ENCODE results near the gene TLE4.
"Not testable (repeated sequence)": the region's sequence is repeated elsewhere in the genome, so short reads cannot be mapped to it uniquely, and the experiment has no call there.

TLE4 gene

DNA sequence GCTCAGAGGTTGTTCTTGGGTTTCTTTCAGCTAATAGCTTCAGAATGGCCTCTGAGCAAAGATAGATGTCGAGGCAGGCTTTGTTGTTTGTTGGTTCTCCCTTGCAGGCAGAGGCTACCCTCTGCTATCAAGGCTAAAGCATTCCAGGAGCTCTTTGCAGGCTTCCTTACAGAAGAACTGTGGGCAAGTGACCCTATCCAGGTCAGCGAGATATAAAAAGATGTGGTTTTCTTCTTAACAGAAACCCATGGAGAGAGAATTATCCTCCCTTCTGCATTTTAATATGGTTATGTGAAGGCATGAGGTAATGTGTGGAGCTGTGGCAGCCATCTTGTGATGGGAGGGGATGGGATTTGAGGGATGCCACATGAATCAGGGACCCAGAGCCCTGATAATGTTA, 67.0 kb downstream of the TLE4 start:
- no peak for DNase-seq (ENCODE audit: low spot score)

DNA sequence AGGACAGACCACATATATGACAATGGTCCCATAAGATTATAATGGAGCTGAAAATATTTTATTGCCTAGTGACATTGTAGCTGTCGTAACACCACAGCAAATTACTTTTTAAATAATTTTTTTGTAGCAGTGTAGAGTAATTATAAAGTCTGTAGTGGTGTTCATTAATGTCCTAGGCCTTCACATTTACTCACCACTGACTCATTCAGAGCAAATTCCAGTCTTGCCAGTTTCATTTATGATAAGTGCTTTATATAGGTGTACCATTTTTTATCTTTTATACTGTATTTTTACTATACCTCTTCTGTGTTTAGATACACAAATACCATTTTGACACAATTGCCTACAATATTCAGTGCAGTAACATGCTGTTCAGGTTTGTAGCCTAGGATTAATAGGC, 67.6 kb downstream of the TLE4 start:
- no peak for DNase-seq (ENCODE audit: low spot score)

DNA sequence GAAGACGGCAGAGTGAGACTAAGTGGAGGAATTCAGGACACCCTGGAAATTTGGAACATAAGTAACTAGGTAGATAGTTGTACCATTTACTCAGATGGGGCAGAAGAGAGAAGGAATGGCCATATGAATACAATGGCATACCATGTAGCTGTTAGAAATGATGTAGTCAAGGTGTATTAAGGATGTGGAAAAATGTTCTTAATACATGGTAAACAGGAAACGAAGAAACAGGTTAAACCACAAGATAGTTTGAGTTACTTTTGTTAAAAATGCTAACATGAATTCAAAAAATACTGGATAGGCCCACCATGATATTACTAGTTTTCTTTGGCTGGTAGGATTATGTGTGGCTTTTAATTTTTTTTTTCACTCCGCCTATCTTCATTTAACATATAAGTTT, 68.3 kb downstream of the TLE4 start:
- not testable (repeated sequence) for DNase-seq (ENCODE audit: low spot score)

DNA sequence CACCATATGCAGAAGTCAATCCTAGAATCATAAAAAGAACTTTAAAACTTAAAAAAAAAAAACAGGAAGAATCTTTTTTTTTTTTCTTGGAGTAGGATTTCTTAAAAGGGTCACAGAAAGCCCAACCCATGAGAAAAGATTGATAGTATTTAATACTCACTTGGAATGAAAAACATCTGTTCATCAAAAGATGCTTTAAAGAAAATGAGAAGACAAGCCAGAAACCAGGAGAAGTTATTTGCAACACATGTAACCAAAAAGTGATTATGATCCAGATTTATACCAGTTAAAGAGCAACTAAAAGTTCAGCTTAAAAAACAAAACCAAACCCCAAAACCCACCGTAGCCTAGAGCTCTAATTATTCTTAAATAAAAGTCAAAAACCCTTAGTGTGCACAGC, 69.3 kb downstream of the TLE4 start:
- DNase-seq (ENCODE audit: low spot score): no peak

DNA sequence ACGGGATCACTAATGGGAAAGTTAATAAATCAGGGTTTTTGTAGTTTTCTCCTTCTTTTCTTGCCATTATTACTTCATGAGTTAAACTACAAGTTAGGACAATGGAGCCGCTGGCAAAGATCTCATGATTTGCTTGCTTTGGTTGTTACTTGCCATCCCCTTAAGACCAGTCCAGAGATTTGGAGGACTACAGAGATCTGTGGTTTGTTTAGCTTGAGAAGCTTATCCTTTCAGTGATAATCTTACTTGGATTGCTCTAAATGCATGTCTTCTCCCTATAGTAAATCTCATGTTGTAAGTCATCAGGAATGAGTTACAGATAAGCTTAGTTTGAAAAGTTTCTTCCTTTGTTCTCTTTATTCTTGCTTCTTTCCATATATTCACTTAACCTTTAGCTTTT, 70.9 kb downstream of the TLE4 start:
- no peak for DNase-seq (ENCODE audit: low spot score)

DNA sequence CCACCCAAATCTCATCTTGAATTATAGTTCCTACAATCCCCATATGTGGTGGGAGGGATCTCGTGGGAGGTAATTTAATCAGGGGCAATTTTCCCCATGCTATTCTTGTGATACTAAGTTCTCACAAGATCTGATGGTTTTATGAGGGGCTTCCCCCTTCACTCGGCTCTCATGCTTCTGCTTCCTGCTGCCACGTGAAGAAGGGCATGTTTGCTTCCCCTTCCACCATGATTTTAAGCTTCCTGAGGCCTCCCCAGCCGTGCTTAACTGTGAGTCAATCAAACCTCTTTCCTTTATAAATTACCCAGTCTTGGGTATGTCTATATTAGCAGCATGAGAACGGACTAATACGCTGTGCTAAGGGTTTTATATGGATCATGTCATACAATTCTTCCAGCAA, 72.3 kb downstream of the TLE4 start:
- no peak for DNase-seq (ENCODE audit: low spot score)

DNA sequence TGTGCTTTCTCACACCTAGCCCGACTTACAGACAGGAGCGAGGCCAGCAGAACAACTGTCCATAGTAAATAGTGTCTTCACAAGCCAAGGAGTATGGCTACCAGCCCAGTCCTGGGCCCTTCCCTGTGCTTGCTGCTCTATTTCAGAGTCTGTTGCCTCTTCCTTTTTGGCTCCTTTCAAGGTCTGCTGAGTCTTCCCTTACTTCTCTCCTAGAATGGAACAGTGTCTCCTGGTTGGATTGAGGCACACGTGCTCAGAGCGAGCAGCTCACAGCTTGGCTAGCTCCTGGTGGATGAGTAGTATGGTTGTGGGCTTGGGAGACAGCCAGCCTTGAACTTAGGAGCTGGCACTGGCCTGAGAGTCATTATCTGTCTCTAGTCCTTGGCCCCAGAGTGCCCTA, 72.8 kb downstream of the TLE4 start:
- DNase-seq (ENCODE audit: low spot score): no peak

DNA sequence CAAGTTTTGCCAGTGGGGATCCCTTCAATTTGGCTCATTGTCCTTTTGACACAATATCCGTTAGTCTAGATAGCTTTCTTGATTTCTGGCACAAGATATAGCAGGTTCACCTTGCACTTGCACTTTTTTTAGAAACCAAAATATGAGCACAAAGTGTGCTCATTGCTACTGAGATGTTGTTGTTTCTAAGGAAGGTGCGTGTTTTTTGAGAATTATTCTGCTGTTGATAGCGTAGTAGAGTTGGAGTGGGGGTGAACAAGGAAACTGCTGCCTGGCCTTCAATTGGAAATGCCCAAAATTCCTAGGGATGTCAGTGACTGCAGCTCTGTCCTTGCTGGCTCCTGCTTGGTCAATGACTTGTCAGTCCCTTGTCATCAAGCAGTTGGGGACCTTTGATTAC, 73.3 kb downstream of the TLE4 start:
- no peak for DNase-seq (ENCODE audit: low spot score)

DNA sequence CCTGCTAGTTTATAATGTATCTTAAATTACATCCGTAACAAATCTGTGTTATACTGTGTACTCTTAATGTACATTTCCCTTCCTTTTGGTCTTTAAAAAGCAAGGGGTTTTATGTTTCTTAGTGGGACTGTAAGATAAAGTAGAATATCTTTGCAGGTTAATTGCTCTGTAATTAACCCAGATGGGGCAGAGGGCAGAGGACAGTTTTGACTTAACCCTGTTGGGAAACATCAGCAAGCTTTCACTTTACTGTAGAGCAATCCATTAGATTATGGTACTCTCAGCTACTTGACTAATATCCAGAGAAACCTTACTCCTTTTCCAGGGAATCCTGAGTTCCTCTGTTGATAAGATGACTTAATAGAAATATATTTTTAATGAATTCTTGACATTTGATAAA, 74.3 kb downstream of the TLE4 start:
- no peak for DNase-seq (ENCODE audit: low spot score)

DNA sequence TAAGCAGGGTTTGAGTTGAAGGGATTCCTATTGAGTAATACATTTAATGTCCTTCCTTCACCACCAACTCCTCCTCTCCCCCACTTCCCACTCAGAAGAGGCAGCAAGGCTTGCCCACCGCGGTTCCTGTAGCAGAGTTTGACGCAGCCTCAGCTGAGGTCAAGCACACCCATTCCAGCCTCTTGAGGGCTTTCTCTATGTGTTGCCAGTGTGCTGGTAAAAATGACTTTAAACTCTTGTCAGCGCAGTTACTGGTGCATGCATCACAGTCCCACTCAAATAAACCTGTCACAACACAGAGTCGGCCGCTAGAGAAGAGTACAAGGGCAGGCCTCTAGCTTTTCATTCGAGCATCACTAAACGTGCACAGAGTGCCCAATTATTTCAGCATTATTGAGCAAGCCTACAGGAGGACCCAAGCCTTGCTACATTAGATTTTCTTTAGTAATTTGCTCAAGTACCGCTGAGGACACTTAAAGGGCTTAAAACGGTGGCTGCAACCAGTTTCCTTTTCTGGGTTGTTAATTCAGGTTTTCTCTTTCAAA, 79.6 kb downstream of the TLE4 start:
- DNase-seq (ENCODE audit: low spot score): no peak

DNA sequence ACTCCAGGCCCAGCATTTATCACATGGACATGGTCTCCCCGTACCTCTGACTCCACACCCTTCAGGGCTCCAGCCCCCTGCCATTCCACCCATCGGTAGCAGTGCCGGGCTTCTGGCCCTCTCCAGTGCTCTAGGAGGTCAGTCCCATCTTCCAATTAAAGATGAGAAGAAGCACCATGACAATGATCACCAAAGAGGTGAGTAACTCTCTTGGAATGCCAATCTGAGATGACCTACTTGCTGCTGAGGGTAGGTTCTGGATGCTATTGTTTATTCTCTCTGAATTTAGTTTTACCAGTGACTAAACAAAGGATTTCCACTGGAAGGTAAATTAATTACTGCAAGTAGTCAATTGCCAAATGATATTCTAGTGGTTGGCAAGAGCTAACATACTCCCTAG, 80.8 kb downstream of the TLE4 start:
- no peak for DNase-seq (ENCODE audit: low spot score)

DNA sequence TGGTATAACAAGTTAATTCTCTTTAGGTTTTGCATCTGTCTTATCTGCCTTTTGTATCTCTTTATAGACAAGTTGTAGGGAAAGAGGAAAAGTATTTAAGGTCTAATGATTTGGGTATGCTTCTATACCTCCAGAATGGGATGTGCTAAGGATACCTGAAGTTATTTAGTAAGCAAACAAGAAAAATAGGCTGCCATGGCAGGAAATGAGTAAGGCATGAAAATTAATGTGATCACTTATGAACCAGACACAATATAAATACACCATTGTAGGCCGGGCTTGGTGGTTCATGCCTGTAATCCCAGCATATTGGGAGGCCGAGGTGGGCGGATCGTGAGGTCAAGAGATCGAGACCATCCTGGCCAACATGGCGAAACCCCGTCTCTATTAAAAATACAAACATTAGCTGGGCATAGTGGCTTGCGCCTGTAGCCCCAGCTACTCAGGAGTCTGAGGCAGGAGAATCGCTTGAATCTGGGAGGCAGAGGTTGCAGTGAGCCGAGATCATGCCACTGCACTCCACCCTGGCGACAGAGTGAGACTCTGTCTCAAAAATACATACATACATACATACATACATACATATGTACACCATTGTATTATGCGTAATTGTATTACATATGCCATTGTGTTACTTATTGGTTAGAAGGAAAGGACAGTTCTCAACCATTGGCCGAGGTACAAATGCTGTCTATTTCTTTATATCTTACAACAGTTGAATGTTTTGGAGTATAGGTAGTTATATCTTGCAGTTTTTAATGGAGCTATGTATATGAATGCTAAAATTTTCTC, 83.0 kb downstream of the TLE4 start:
- DNase-seq (ENCODE audit: low spot score): not testable (repeated sequence)

DNA sequence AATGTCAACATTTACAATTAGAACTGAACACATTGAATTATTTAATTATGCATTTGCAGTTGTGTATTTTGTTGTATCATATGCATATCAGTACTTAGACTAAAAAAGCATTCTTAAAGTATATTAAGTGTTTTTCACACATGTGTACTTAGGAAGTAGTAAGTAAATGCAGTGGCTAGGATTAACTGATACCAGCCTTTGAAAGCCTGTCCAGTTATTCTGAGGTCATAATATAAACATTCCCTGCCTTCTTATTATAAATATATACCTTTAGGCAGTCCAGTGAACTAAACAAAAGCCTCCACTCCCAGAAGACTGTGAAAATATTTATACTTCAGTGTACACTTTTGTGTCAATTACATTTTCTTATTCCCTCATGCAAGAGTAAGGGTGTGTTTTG, 83.8 kb downstream of the TLE4 start:
- DNase-seq (ENCODE audit: low spot score): no peak

DNA sequence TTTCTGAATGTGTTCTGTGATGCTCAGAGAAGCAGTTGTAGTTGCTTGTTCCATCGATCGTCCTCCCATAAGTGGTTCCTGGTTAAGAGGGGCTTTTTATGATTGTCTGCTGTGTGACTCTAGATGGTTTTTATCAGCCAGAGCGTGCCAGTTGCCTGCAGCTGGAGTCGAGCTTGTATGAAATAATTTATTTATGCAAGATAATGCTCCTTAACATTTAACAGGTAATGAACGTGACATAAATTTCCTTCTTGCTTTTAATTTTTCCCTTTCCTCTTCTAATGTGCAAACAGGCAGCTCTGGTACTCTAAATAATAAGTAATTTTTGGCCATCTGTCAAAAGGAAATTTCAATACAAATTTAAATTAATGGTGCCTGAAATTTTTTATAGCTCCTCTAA, 84.4 kb downstream of the TLE4 start:
- no peak for DNase-seq (ENCODE audit: low spot score)

DNA sequence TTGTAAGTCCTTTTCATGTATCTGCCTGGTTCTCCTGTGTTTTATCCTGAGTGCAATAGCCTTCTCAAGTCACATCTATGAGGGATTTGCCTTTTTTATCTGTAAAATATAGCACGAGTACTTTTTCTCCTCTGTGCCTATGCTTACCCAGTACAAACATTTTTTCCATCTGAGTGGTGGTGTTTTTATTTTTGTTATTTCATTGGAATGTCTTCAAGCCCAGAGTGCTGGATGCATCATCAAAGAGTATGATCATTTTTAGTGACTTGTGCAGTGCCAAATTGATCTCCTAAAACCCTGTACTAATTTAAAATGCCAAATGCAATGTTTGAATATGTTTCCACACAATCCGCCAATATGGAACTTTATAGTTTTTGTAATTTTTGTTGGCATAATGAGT, 86.1 kb downstream of the TLE4 start:
- DNase-seq (ENCODE audit: low spot score): no peak

DNA sequence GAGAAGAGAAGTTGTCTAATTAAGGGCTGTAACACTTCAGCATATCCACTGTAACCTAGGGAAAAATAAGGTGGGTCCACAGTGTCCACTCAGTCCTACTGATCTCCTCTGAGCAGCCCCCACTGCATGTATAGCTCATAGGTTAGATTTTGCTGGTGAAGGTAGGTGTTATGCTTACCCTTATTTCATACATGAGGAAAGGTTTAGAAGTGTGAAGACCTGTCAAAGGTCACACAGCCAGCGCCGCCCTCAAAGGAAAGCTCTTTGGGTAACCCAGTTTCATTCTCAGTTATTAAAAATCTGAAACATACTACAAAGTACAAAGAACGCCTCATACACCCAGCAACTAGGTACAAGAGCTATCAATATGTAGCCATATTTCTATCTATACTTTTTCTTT, 87.2 kb downstream of the TLE4 start:
- no peak for DNase-seq (ENCODE audit: low spot score)

DNA sequence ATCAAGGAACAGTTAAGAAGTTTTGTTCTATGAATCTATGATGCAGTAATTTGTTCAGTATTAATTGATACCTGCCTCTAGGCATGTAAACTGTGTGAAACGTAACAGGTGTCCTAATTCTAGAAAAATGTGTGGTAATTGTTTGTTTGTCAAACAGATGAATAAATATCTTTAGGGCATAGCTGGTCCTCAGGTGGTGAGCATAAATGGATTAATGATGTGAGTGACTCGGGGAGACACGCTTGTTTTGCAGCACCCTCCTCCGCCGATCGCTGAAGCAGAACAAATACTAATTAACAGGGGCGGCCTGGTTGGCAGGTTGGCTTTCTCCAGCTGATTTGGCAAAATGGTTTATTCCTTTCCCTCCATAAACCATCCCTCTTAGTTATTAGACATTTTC, 88.8 kb downstream of the TLE4 start:
- no peak for DNase-seq (ENCODE audit: low spot score)

DNA sequence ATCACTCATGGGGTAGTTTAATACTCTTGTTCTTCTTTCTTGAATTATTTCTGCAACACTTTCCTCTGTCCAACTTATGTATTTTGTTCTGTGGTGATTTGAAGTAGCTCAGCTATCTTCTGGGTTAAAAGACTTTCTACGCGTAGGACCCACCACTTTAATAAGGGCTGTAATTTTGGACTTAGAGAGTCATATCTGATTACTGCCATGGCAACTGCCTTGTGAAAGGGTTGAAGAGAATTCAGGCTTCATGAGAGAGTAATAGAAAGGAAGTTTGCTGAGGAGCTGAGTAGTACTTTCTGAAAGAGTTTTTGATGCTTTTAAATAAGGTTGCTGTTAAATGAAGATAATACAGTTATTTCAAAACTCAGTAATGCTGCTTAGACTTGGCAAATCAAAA, 89.5 kb downstream of the TLE4 start:
- no peak for DNase-seq (ENCODE audit: low spot score)

DNA sequence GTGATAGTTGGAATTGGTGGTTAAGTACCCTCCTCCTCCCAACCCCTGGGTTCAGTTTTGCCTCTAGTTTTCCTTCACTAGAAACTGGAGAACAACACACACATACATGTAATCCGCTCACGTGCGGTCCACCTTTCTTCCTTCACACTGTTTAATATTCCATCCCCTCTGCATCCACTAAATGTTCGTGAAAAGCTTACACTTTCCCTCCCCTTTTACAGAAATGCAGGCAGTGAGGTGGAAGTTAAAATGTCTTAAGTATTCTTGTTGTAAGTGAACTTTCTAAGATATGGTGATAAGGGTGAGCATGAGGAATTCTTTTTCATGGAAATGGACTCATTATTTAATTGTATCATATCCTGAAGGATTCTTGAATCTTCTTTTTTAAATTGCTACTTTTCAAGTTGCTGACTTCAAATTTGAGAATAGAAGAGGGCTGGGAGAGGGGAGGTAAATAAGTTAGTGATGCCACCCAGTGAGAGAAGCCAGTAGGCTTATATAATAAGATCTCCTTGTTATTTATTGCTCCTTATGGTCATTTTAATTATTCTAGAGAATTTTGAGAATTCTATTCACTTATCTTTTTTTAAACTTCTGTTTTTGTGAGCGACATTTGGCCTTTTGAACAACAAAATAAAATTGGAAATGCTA, 90.2 kb downstream of the TLE4 start:
- DNase-seq (ENCODE audit: low spot score): no peak

DNA sequence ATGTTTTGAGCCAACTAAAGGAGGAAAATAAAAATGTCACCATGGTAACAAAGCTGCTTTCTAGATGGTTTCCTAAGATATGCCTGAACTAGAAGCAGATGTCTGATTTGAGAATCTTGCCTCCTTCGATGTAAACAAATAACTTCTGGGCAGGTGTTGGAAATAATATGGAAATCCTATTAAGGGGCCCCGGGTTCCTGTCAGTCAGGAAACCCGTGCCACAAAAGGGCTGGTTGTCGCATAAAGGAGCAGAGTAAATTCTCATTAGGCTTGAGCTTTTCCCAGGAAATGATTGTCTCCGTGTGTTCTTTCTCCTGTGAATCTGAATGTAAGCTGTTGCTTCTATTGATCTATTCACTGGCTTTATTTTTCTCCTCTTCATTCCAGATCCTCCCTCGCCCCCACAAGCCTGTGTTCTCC, 90.8 kb downstream of the TLE4 start:
- peak; percentile 72 for DNase-seq (ENCODE audit: low spot score)

DNA sequence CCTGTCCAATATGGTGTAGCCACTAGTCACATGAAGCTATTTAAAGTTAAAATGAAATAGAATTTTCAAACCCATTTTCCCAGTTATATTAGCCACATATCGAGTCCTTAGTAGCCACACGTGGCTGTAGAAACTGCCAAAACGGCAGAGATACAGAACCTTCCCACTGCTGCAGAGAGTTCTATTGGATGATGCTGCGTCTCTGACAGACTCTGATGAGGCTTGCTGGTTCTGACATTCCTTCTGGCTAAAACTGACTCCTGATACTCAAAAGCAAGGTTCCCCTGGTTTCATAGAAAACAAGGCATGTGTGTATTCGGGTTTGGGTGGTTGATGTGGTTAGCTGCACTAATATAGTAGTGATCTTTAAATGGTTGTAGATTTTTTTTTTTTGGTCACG, 91.5 kb downstream of the TLE4 start:
- DNase-seq (ENCODE audit: low spot score): no peak

DNA sequence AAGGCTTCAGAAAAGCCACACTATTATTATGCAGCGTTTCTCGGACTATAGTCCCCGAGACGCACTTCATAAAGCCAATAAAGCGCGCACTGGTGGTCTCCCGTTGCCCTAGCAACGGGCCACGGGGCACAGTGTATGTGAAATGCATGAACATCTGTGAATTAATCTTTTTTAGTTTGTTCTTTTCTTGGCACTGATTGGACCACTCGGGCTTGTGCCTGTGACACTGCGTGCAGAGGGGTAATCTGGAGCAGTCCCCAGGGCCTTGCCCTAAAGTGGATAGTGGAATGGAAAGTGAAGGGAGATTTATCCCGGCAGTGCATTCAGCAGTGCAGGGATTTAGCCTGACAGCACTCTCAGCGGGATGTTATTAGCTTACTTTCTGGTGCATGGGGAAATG, 92.1 kb downstream of the TLE4 start:
- peak; percentile 63 for DNase-seq (ENCODE audit: low spot score)

DNA sequence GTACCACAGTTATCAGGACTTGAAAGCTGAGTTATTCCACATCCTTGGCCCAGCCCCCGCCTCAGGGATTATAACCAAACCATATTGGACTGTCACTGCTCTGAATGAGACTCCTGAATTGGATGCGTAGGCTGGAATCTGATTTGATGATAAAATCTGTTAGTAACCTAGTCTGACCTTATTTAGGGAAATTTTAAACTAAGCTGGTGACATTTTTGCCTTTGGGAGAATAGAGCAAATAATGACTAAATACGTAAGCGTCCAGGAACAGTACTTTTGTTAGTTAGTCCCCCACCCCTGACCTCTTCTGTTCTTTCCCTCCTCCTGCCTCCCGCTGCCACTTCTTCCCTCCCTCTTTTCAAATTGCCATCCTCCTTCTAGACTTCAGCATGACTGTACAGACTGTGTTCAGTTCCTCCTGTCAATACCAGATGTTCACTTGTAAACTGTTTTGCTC, 92.6 kb downstream of the TLE4 start:
- DNase-seq (ENCODE audit: low spot score): no peak

DNA sequence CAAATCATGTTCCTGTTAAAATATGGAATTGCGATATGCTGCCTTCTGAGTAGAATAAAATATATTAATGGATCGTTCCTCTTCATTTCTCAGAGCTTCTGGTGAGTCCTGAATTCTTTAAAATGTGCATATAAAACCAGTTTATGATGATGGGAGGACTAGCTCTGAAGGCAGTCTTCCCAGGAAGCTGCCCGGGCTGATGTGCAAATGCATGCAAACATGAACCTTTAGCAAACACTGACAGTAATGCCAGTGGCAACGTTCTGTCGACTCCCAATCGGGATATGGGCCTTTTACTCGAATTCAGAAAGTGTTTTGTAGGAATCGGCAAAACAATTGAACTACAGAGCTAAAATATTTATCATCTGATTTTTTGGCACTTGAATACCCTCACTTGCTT, 93.6 kb downstream of the TLE4 start:
- DNase-seq (ENCODE audit: low spot score): no peak

All from ecto neural progenitor cell (in vitro differentiated cells).